BLaER1 (cell line): ENCODE measurements around the gene TMEM250.

Experiments used
- H3K27ac ChIP-seq: shearing (Covaris generic); formaldehyde crosslinking; 2 replicates; pipeline ENCODE4 v1.8.1; 2022
- H3K27me3 ChIP-seq: shearing (Covaris generic); formaldehyde crosslinking; 2 replicates; pipeline ENCODE4 v1.8.1; 2022
- H3K36me3 ChIP-seq: shearing (Covaris generic); formaldehyde crosslinking; 2 replicates; pipeline ENCODE4 v1.8.1; 2022
- H3K4me1 ChIP-seq: shearing (Covaris generic); formaldehyde crosslinking; 2 replicates; pipeline ENCODE4 v1.8.1; 2022
- H3K4me2 ChIP-seq: shearing (Covaris generic); formaldehyde crosslinking; 2 replicates; pipeline ENCODE4 v1.8.1; 2022
- H3K4me3 ChIP-seq: shearing (Covaris generic); formaldehyde crosslinking; 2 replicates; pipeline ENCODE4 v1.8.1; 2022
- H3K9ac ChIP-seq: shearing (Covaris generic); formaldehyde crosslinking; 2 replicates; pipeline ENCODE4 v1.8.1; 2022
- H3K9me3 ChIP-seq: shearing (Covaris generic); formaldehyde crosslinking; 2 replicates; pipeline ENCODE4 v1.8.1; 2022
- H4K20me1 ChIP-seq: shearing (Covaris generic); formaldehyde crosslinking; 2 replicates; pipeline ENCODE4 v1.8.1; 2022
- Cebpa-rat ChIP-seq: shearing (Covaris generic); IDR thresholded peaks from 2 replicates; pipeline ENCODE4 v1.8.1; 2022

The TMEM250 gene

GRCh38 chr9:136118320-136119060 lies at the start of gene TMEM250:
TSS of gene TMEM250 (minus strand) at chr9:136118875. CDS start at chr9:136116900, 1,975 bp downstream.
- H3K9me3 ChIP-seq, result no peaks in the 10 kb centered on the region
- H3K27me3 ChIP-seq, result no peaks in the 10 kb centered on the region
- H4K20me1 ChIP-seq, result no peaks in the 10 kb centered on the region
- peaks cover 36% of the 10 kb centered on the region for H3K4me1 ChIP-seq
- H3K4me2 ChIP-seq, result peak within 1 kb of the TSS; percentile 99
- H3K27ac ChIP-seq, result peak within 1 kb of the TSS; percentile 91
- peak within 1 kb of the TSS; percentile 87 for H3K4me3 ChIP-seq
- H3K36me3 ChIP-seq, result peaks cover 33% of the 10 kb centered on the region
- no peak for TF ChIP-seq Cebpa-rat
- H3K9ac ChIP-seq, result peak within 1 kb of the TSS; percentile 91

- Histone ChIP-seq H4K20me1 (no peaks in the 10 kb centered on the region), H3K9ac (no peak overlapping the region), H3K27me3 (no peaks in the 10 kb centered on the region), H3K4me1 (peaks cover 15% of the 10 kb centered on the region; the same call in 1 of the 2 replicates), H3K4me2 (no peak overlapping the region), H3K36me3 (no peaks in the 10 kb centered on the region), H3K9me3 (peaks cover 15% of the 10 kb centered on the region), H3K27ac (no peak overlapping the region), H3K4me3 (no peak overlapping the region)
- TF ChIP-seq Cebpa-rat, result no peak
These were observed 44.7 kb upstream of the TMEM250 start for GRCh38 chr9:136163248-136163850.

- TF ChIP-seq Cebpa-rat, result no peak
- Histone ChIP-seq H3K4me1 (peaks cover 31% of the 10 kb centered on the region), H3K27me3 (no peaks in the 10 kb centered on the region), H3K4me3 (no peak overlapping the region), H3K9me3 (peaks cover 10% of the 10 kb centered on the region), H3K27ac (no peak overlapping the region), H3K36me3 (no peaks in the 10 kb centered on the region), H4K20me1 (no peaks in the 10 kb centered on the region), H3K4me2 (peak overlapping the region; percentile 30), H3K9ac (no peak overlapping the region)
These were observed 42.4 kb upstream of the TMEM250 start for GRCh38 chr9:136160995-136161610.

- peaks cover 10% of the 10 kb centered on the region for H3K9me3 ChIP-seq
- H3K4me3 ChIP-seq, result no peak overlapping the region
- H3K27me3 ChIP-seq, result no peaks in the 10 kb centered on the region
- H4K20me1 ChIP-seq, result no peaks in the 10 kb centered on the region
- peak overlapping the region; percentile 49 for H3K4me2 ChIP-seq
- peaks cover 31% of the 10 kb centered on the region for H3K4me1 ChIP-seq
- H3K36me3 ChIP-seq, result no peaks in the 10 kb centered on the region
- H3K9ac ChIP-seq, result no peak overlapping the region
- TF ChIP-seq Cebpa-rat, result no peak
- H3K27ac ChIP-seq, result no peak overlapping the region
These were observed 41.7 kb upstream of the TMEM250 start for GRCh38 chr9:136160381-136160841.

- no peak overlapping the region for H3K9ac ChIP-seq
- H3K27me3 ChIP-seq, result no peaks in the 10 kb centered on the region
- peaks cover 10% of the 10 kb centered on the region for H3K9me3 ChIP-seq
- no peaks in the 10 kb centered on the region for H3K36me3 ChIP-seq
- no peak overlapping the region for H3K27ac ChIP-seq
- no peaks in the 10 kb centered on the region for H4K20me1 ChIP-seq
- H3K4me3 ChIP-seq, result no peak overlapping the region
- H3K4me2 ChIP-seq, result no peak overlapping the region
- no peak for TF ChIP-seq Cebpa-rat
- peaks cover 31% of the 10 kb centered on the region for H3K4me1 ChIP-seq
These were observed 41.2 kb upstream of the TMEM250 start for GRCh38 chr9:136159851-136160250.

GRCh38 chr9:136157477-136158265 lies 39.0 kb upstream of the TMEM250 start:
- TF ChIP-seq Cebpa-rat, result no peak
- peak overlapping the region; percentile 61 for H3K4me2 ChIP-seq
- H3K36me3 ChIP-seq, result no peaks in the 10 kb centered on the region
- peaks cover under 1% of the 10 kb centered on the region; the same call in 1 of the 2 replicates for H3K9me3 ChIP-seq
- no peaks in the 10 kb centered on the region for H3K27me3 ChIP-seq
- peak overlapping the region; percentile 10; the same call in 1 of the 2 replicates for H3K9ac ChIP-seq
- H4K20me1 ChIP-seq, result no peaks in the 10 kb centered on the region
- H3K4me3 ChIP-seq, result no peak overlapping the region
- H3K27ac ChIP-seq, result peak overlapping the region; percentile 19; the same call in 1 of the 2 replicates
- peaks cover 38% of the 10 kb centered on the region for H3K4me1 ChIP-seq

- Histone ChIP-seq H3K36me3 (no peaks in the 10 kb centered on the region), H3K27me3 (no peaks in the 10 kb centered on the region), H3K4me1 (peaks cover 38% of the 10 kb centered on the region), H3K4me2 (no peak overlapping the region), H3K27ac (no peak overlapping the region), H3K9ac (no peak overlapping the region), H4K20me1 (no peaks in the 10 kb centered on the region), H3K9me3 (no peaks in the 10 kb centered on the region), H3K4me3 (no peak overlapping the region)
- TF ChIP-seq Cebpa-rat, result no peak
These were observed 37.8 kb upstream of the TMEM250 start for GRCh38 chr9:136156209-136157120.

- no peaks in the 10 kb centered on the region for H4K20me1 ChIP-seq
- no peak overlapping the region for H3K27ac ChIP-seq
- no peaks in the 10 kb centered on the region for H3K9me3 ChIP-seq
- peaks cover 31% of the 10 kb centered on the region for H3K4me1 ChIP-seq
- no peak overlapping the region for H3K4me3 ChIP-seq
- H3K4me2 ChIP-seq, result no peak overlapping the region
- TF ChIP-seq Cebpa-rat, result no peak
- no peak overlapping the region for H3K9ac ChIP-seq
- H3K36me3 ChIP-seq, result no peaks in the 10 kb centered on the region
- H3K27me3 ChIP-seq, result no peaks in the 10 kb centered on the region
These were observed 36.9 kb upstream of the TMEM250 start for GRCh38 chr9:136155576-136155975.

- Histone ChIP-seq H3K4me1 (peaks cover 25% of the 10 kb centered on the region), H3K27me3 (no peaks in the 10 kb centered on the region), H3K4me3 (no peak overlapping the region), H3K9me3 (no peaks in the 10 kb centered on the region), H4K20me1 (no peaks in the 10 kb centered on the region), H3K9ac (no peak overlapping the region), H3K27ac (no peak overlapping the region), H3K4me2 (no peak overlapping the region), H3K36me3 (no peaks in the 10 kb centered on the region)
- no peak for TF ChIP-seq Cebpa-rat
These were observed 36.3 kb upstream of the TMEM250 start for GRCh38 chr9:136154943-136155342.
